Measurements from ENCODE around the gene MALRD1. TPM values are rescaled to one million over a fixed set of nuclear protein-coding genes. Genes with fewer than 3 reads are reported as not detected.

The MALRD1 gene
- total RNA-seq, 1 donor from 2014 or later, result 1.5 TPM

DNA sequence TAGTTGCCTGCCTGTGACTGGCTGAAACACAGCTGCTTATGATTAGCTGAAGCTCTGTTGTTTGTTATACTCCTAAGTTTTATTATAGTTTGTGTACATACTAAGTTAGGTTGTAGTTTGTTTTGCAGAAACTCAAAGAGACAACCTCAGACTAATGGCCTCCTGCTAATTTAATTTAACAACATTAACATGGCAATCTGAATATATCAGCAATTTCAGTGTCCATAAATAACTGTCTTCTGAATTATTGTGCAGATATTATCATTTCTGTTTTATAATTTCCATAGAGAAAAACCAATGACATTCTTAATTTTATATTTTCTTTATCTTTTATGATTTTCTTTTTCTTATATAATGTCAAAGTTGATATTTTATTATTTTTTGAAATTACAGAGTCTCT, 469.5 kb downstream of the MALRD1 start:
- TF ChIP-seq, protein P1, sequence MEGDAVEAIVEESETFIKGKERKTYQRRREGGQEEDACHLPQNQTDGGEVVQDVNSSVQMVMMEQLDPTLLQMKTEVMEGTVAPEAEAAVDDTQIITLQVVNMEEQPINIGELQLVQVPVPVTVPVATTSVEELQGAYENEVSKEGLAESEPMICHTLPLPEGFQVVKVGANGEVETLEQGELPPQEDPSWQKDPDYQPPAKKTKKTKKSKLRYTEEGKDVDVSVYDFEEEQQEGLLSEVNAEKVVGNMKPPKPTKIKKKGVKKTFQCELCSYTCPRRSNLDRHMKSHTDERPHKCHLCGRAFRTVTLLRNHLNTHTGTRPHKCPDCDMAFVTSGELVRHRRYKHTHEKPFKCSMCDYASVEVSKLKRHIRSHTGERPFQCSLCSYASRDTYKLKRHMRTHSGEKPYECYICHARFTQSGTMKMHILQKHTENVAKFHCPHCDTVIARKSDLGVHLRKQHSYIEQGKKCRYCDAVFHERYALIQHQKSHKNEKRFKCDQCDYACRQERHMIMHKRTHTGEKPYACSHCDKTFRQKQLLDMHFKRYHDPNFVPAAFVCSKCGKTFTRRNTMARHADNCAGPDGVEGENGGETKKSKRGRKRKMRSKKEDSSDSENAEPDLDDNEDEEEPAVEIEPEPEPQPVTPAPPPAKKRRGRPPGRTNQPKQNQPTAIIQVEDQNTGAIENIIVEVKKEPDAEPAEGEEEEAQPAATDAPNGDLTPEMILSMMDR (IDR thresholded peaks at IDR 0.05; ENCODE audit: unreplicated experiment), result no peak
- H3K27ac Mint-ChIP-seq, result no peak overlapping the region
- H3K36me3 Mint-ChIP-seq (ENCODE audit: insufficient read depth), result no peaks in the 10 kb centered on the region
- peaks cover 1% of the 10 kb centered on the region for H3K9me3 Mint-ChIP-seq (ENCODE audit: low read depth)
- H3K4me1 Mint-ChIP-seq (ENCODE audit: low read depth), result no peaks in the 10 kb centered on the region
- DNase-seq (ENCODE audit: low spot score, unreplicated experiment), result no peak
- H3K27me3 Mint-ChIP-seq, result no peaks in the 10 kb centered on the region
- no peak overlapping the region for H3K4me3 Mint-ChIP-seq (ENCODE audit: low read depth)

DNA sequence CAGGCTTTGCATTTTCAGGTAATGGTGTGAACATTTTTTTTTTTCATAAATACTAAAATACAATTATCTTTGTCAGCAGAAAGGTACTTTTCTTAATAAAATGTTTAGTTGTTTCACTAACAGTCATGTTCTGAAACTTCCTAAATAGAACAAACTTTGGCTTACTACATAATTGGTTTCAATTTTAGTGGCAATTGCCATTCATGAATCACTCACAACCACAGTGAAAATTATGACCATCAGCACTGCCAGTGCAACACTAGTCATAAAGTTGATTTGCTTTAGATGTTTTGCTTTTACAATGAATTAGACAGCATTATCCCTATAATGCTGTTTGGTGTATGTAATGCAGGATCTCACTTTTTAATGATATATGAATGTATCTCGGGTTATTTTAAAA, 470.0 kb downstream of the MALRD1 start:
- no peak overlapping the region for H3K27ac Mint-ChIP-seq
- H3K36me3 Mint-ChIP-seq (ENCODE audit: insufficient read depth), result no peaks in the 10 kb centered on the region
- H3K4me3 Mint-ChIP-seq (ENCODE audit: low read depth), result no peak overlapping the region
- no peaks in the 10 kb centered on the region for H3K4me1 Mint-ChIP-seq (ENCODE audit: low read depth)
- TF ChIP-seq, protein P1 (IDR thresholded peaks at IDR 0.05; ENCODE audit: unreplicated experiment), result no peak
- DNase-seq (ENCODE audit: low spot score, unreplicated experiment), result no peak
- H3K27me3 Mint-ChIP-seq, result no peaks in the 10 kb centered on the region
- no peaks in the 10 kb centered on the region for H3K9me3 Mint-ChIP-seq (ENCODE audit: low read depth)

DNA sequence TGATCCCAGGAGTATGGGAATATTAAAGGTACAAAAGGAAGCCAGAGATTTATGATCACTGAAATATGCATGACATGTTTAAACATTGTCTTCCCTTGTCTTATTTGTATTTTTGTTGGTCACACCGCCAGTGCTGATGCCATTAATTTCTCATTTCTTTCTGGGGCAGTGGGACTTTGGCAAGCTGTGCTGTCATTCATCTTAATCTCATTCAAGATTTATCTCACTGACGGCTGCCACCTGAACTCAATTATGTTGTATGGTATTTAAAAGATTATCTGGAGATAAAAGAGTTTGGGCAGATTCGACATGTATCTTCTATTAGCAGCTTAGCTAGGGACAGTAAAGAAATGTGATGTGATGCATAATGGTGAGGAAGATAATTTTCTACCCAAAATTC, 482.7 kb downstream of the MALRD1 start:
- peaks cover 2% of the 10 kb centered on the region for H3K4me1 Mint-ChIP-seq (ENCODE audit: low read depth)

DNA sequence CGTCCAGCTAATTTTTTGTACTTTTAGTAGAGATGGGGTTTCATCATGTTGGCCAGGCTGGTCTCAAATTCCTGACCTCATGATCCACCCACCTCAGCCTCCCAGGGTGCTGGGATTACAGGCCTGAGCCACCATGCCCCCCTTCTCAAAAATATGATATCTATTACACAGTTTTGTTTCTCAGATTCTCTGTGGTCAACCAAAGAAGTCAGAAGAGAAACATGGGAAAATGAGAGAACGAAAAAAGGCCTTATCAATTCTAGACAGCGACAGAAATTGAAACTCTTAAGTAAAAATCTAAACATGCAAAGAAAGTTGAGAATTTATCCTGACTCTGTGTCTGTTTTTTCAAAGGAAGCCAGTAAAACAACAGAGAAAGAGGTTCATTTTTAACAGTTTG, 483.8 kb downstream of the MALRD1 start:
- H3K27me3 Mint-ChIP-seq, result no peaks in the 10 kb centered on the region
- no peak overlapping the region for H3K4me3 Mint-ChIP-seq (ENCODE audit: low read depth)
- peaks cover 2% of the 10 kb centered on the region for H3K4me1 Mint-ChIP-seq (ENCODE audit: low read depth)
- no peak for DNase-seq (ENCODE audit: low spot score, unreplicated experiment)
- H3K9me3 Mint-ChIP-seq (ENCODE audit: low read depth), result no peaks in the 10 kb centered on the region
- TF ChIP-seq, protein P1 (IDR thresholded peaks at IDR 0.05; ENCODE audit: unreplicated experiment), result no peak
- no peaks in the 10 kb centered on the region for H3K36me3 Mint-ChIP-seq (ENCODE audit: insufficient read depth)
- H3K27ac Mint-ChIP-seq, result no peak overlapping the region

More for the DNA sequence above, 482.7 kb downstream of the MALRD1 start:
- no peaks in the 10 kb centered on the region for H3K9me3 Mint-ChIP-seq (ENCODE audit: low read depth)
- no peaks in the 10 kb centered on the region for H3K27me3 Mint-ChIP-seq
- TF ChIP-seq, protein P1 (IDR thresholded peaks at IDR 0.05; ENCODE audit: unreplicated experiment), result no peak
- H3K36me3 Mint-ChIP-seq (ENCODE audit: insufficient read depth), result no peaks in the 10 kb centered on the region
- H3K4me3 Mint-ChIP-seq (ENCODE audit: low read depth), result no peak overlapping the region
- no peak for DNase-seq (ENCODE audit: low spot score, unreplicated experiment)
- H3K27ac Mint-ChIP-seq, result no peak overlapping the region

DNA sequence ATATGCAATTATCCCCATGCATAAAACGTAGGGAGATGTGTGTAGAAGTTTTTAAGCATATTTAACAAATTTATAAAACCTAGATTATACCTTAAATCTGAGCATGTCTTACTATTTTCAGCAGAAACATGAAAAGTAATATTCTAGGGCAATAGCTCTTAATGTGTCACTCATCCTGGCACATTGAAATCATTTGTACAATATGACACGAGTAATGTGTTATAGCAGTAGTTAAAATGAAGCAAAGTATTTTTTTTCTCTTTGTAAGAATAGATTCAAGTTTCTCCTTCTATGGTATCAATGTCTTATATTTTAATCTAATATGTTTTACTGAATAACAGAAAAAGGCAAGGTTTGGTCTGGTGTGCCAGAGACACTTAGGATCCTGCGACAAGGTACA, 492.7 kb downstream of the MALRD1 start:
- TF ChIP-seq, protein P1 (IDR thresholded peaks at IDR 0.05; ENCODE audit: unreplicated experiment), result no peak
- Mint-ChIP-seq H3K4me3 (ENCODE audit: low read depth) (no peak overlapping the region), H3K36me3 (ENCODE audit: insufficient read depth) (no peaks in the 10 kb centered on the region), H3K9me3 (ENCODE audit: low read depth) (no peaks in the 10 kb centered on the region), H3K27ac (no peak overlapping the region), H3K27me3 (no peaks in the 10 kb centered on the region), H3K4me1 (ENCODE audit: low read depth) (no peaks in the 10 kb centered on the region)
- DNase-seq (ENCODE audit: low spot score, unreplicated experiment), result no peak

Measured in progenitor cell of endocrine pancreas (in vitro differentiated cells).